ENCODE data around the gene ARHGEF12.

DNA sequence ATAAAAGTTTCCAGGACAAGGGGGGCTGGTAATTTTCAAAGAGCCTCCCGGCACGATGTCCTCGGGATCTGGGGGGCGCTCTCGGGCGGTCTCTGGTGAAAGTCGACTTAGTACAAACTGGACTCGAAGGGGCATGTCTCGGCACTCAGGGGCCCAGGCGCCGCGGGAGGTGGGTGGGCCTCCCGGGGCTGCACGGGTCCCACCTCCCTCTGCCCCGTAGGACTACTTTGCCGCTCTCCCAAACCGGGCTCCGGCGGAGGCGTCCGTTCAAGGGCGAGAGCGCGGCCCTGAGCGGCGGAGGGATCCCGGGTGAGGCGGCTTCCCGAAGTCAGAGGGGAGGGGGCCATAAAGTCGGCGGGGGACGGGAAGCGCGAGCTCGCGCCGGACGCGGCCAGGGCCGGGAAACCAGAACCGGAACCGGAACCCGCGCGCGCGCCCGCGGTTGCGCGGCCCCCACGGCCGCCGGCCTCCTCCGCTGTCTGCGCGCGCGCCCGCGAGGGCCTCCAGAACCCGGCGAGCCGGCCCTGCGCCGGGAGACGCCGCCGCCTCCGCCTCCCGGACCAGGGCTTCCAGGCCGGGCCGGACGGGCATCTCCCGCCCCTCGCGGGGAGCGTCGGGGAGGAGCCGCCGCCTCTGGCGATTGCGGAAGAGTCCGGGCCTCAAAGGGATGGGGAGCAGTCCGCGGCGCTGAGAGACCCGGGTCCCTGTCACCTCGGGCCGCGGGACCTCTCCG is at the start of gene ARHGEF12:
- TF ChIP-seq, protein P1, sequence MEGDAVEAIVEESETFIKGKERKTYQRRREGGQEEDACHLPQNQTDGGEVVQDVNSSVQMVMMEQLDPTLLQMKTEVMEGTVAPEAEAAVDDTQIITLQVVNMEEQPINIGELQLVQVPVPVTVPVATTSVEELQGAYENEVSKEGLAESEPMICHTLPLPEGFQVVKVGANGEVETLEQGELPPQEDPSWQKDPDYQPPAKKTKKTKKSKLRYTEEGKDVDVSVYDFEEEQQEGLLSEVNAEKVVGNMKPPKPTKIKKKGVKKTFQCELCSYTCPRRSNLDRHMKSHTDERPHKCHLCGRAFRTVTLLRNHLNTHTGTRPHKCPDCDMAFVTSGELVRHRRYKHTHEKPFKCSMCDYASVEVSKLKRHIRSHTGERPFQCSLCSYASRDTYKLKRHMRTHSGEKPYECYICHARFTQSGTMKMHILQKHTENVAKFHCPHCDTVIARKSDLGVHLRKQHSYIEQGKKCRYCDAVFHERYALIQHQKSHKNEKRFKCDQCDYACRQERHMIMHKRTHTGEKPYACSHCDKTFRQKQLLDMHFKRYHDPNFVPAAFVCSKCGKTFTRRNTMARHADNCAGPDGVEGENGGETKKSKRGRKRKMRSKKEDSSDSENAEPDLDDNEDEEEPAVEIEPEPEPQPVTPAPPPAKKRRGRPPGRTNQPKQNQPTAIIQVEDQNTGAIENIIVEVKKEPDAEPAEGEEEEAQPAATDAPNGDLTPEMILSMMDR (IDR thresholded peaks at IDR 0.05): peak in 4 of 5 experiments; percentile 1 to 30 (median 18)
- TF ChIP-seq POLR2AphosphoS5 (IDR thresholded peaks at IDR 0.05): peak; percentile 31 to 80 (median 77)

Measured in transverse colon (tissue), 4 donors.